Astrocyte (in vitro differentiated cells and primary cell): ENCODE data around the gene FBXO30.

Experiments used
- EZH2 ChIP-seq: IDR thresholded peaks from 2 replicates; pipeline ENCODE4 v1.6.1; 2012; ENCODE audit warnings: mild to moderate bottlenecking, low read length, inconsistent platforms; ENCODE audit not compliant: insufficient read depth
- TF ChIP-seq, protein P1 (sequence below): IDR thresholded peaks from 2 replicates; pipeline ENCODE4 v1.5.1; 2011; ENCODE audit warnings: low read depth, mild to moderate bottlenecking, inconsistent platforms, low read length, moderate library complexity; ENCODE audit not compliant: insufficient read depth

DNA sequence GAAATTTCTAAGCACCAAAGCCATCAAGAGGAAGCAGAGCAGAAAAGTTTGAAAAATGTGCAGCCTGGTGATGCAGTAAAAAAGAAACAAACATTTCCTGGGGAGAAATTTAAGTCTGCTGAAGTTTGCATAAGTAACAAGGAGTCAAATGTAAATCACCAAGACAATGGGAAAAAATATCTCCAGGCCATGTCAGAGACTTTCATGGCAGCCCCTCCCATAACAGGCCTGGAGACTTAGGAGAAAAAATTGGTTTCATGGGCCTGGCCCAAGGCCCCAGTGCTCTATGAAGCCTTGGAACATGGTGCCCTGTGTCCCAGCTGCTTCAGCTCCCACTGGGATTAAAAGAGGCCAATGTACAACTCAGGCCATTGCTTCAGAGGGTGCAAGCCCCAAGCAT is 49.1 kb downstream of the FBXO30 start:
- TF ChIP-seq, protein P1, sequence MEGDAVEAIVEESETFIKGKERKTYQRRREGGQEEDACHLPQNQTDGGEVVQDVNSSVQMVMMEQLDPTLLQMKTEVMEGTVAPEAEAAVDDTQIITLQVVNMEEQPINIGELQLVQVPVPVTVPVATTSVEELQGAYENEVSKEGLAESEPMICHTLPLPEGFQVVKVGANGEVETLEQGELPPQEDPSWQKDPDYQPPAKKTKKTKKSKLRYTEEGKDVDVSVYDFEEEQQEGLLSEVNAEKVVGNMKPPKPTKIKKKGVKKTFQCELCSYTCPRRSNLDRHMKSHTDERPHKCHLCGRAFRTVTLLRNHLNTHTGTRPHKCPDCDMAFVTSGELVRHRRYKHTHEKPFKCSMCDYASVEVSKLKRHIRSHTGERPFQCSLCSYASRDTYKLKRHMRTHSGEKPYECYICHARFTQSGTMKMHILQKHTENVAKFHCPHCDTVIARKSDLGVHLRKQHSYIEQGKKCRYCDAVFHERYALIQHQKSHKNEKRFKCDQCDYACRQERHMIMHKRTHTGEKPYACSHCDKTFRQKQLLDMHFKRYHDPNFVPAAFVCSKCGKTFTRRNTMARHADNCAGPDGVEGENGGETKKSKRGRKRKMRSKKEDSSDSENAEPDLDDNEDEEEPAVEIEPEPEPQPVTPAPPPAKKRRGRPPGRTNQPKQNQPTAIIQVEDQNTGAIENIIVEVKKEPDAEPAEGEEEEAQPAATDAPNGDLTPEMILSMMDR, result no peak
- TF ChIP-seq EZH2, result no peak
